OCI-LY1 (cell line): Measurements from ENCODE around the gene PADI4.

Experiments used
- CTCF ChIP-seq: fragments of 200-600 bp; sonication (generic), shearing (Covaris generic); IDR thresholded peaks from 2 replicates; pipeline ENCODE4 v1.5.1; 2017; ENCODE audit warnings: mild to moderate bottlenecking, antibody characterized with exemption, low read length, moderate library complexity, mixed read lengths
- EZH2 ChIP-seq: fragments of 200-600 bp; sonication (generic), shearing (Covaris generic); IDR thresholded peaks from 2 replicates; pipeline ENCODE4 v1.8.0; 2017; ENCODE audit warnings: borderline replicate concordance, mixed run types, mild to moderate bottlenecking, antibody characterized with exemption, low read length, moderate library complexity, mixed read lengths

GRCh38 chr1:17286646-17287045 lies 21.4 kb upstream of the PADI4 start:
- TF ChIP-seq CTCF (no peak), EZH2 (no peak)
